ENCODE data around the gene CADM2.

Gene CADM2

DNA sequence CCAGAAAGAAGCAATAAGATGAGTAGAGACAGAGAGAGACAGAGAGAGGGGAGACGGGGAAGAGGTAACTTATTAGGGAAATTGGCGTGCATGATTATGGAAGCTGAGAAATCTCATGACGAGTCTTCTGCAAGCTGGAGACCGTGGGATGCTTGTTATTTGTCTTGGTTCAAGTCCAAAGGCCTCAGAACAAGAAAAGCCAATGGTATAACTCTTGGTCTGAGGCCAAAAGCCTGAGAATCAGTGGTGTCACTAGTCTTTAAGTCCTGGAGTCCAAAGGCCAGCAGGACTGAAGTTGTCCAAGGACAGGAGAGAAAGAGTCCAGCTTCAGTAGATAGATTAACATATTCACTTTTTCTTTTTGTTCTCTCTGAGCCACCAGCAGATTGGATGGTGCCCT is 613.6 kb downstream of the CADM2 start:
- no peak for DNase-seq (ENCODE audit: low read depth)

DNA sequence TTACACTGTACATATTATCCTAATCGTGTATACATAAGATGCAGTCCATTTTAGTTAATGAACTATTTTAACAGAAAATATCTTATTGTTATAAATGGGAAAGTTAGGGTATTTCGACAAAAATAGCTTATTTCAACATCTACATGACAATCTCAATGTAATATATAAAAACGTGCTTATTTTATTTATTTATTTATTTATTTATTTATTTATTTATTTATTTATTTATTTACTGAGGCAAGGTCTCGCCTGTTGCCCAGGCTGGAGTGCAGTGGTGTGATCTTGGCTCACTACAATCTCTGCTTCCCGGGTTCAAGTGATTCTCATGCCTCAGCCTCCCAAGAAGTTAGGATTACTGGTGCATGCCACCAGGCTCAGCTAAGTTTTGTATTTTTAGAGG is 614.2 kb downstream of the CADM2 start:
- DNase-seq (ENCODE audit: low read depth): no peak

DNA sequence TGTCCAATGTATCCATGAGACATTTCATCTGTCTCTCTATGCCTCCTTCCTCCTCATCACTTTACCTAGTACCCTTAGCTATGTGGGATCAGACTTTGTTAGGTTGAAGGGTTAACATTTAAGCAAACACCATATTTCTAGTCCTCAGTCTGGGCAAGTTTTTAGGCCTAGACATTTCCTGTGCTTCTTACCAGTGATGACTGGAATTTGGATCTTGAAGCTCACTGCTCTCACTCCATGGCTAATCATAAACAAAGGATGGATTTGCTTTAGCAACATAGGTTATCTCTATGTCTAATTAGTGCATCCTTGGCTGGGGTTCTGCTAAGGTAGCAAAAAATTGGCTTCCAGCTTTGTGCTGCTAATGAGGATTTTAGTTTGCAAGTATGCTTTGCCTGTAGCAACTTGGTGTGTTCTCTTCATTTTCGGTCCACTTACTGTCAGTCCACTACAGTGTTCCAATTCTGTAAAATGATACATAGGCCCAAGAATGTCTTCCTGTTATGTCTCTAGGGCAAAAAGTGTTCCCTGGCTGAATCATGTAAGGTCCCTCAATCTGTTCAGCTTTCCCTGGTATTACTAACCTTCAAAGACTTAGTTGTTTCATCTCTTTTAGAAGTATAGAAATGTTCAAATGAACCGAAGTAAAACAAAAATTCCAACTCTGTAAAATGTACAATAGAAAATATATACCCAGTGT is 615.4 kb downstream of the CADM2 start:
- DNase-seq (ENCODE audit: low read depth): no peak

DNA sequence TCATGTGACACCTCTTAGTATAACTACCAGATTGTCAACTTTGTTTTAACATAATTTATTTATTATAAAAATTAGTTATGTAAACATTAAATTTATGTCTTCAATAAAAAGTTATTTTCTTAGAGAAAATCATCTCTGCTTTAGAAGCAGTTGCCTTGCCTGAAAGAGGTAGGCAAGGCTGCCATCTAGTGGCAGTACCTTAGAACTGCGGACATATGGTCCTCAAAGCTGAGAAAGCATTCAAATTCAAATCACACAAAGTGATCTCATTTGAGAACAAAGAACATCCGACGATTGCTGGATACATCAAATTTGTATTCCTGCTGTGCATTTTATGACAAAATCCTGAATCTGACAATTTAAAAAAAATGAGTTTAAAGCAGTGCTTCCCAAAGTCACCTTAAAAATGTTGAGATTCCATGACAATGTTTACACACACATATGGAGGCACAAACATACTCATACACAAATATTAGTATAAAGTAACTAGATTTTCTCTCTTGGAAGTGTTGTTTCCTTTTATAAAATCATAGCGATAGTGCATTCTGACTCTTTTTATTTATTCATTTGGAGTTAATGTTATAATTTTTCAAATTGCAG is 617.4 kb downstream of the CADM2 start:
- DNase-seq (ENCODE audit: low read depth): peak; percentile 32

DNA sequence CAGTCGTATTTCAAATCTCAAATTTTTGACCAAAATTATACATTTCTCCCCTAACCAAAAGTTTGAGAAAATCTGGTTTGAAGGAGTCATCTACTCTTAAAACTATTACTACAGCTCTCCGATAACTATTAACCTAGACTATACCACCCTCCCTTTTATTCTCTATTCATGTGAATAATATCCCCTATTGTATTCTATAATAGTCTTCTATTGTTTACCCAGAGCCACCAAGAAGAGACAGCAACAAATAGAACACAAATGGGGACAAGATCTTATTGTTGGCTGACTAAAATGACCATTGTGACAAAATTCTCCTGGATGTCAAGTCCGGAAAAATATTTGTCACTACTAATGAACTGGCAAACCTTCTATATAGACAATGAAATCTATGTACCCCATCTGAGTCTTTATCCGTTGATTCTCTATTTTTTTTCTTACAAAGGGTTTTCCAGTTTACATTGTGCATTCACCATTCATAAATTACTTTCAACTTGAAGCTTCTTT is 618.0 kb downstream of the CADM2 start:
- no peak for DNase-seq (ENCODE audit: low read depth)

DNA sequence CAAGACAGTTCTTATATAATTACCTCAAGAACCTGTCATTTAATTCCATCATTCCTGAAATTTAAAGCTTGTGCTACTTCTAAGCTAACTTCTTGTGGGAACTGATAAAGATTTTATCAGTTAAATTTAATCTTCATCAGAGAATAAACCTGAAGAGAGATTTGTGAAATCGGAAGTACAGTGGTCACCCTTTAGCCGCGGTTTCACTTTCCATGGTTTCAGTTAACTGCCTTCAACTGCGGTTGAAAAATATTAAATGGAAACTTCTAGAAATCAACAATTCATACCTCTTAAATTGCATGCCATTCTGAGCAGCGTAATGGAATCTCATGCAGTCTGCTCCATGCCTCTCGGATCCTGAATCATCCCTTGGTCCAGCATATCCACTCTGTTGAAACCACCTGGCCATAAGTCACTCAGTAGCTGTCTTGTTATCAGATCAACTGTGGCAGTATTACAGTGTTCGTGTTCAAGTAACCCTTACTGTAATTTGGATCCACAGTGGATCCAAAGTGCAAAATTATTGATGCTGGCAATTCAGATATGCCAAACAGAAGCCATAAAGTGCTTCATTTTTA is 626.1 kb downstream of the CADM2 start:
- DNase-seq (ENCODE audit: low read depth): no peak

DNA sequence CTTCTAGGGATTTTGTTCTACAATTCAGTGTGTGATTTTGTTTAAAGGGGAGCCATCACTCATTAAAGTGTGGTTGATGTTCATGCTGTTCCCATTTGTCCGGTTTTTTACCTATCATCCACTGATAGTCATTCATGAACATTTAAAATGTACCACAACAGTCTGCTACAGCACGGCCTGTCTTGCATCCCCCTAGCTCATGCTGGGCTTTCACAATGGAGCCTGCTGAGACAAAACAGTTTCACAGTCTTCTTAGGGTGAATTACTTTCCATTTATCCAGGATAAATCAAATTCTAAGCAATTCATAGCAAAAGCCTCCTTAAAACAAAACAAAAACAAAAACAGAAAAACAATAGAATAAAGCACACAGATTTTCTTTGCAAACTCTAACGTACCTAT is 627.2 kb downstream of the CADM2 start:
- no peak for DNase-seq (ENCODE audit: low read depth)

DNA sequence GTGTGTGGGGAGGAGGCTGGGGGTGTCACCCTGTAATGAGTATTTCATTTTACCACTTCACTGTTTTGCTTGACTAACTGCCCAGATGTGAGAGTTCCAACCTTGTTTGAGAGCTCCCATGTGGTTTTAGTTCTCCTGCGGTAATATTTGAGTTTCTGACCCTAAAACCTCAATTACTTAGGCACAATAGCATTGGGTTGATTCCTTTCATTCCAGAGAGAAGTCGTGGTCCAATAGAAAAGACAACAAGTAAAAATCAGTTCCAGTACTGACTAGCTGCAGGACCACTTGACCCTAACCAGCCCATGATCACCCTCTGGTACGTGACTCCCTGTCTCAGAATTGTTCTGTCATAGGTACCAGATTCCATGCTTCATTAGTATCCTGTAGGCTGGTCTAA is 630.4 kb downstream of the CADM2 start:
- DNase-seq (ENCODE audit: low read depth): peak; percentile 93

DNA sequence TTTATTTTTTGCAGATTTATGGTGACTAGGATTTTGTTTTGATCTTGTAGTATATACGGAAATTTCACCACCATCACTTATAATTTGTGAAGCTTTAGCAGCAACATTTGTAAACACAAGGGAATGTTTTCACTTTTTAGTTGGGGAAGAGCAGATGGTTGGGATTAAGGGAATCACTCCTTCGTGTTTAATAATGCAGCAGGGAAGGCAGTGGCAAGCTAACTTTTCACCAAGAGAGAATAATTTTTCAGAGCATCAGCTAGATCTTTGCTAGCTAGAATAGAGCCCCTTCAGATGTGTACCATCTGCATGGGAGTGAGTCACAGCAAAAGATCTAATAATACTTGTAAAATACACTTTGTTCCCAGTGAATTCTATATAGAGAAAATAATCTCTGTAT is 632.7 kb downstream of the CADM2 start:
- DNase-seq (ENCODE audit: low read depth): no peak

DNA sequence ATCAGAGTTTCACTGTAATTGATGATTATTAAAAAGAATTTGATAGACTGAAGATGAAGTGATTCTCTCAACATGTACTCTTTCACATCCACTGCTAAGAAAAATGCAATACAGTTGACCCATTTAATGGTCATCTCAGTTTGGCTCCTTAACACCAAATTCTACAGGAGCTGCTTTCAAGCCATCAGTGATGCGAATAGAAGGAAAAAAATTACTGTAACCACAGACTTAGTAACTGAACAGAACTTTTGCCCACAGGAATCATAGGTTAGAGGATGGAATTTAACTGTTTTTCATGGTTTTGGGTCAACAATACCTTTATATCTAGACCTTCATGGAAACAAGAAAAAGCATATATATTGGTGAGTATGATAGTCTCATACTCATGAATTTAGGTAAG is 633.5 kb downstream of the CADM2 start:
- DNase-seq (ENCODE audit: low read depth): no peak

DNA sequence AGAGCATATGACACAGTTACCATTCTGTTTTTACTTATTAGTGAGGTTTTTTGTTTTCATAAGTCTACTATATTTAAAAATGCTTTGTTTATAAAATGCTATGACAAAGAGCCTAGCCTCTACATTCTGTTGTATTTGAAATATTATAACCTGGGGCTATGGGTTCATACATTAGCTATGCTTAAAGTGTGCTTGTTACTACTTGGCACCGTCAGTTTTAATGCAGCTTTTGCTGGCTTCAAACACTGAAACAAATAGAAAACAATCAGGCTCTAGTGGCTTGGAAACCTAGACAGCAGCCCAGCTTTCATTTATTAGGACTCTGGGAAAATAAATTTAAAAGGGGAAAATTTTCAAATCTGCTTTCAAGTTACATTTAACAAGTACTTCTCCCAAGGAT is 635.9 kb downstream of the CADM2 start:
- no peak for DNase-seq (ENCODE audit: low read depth)

DNA sequence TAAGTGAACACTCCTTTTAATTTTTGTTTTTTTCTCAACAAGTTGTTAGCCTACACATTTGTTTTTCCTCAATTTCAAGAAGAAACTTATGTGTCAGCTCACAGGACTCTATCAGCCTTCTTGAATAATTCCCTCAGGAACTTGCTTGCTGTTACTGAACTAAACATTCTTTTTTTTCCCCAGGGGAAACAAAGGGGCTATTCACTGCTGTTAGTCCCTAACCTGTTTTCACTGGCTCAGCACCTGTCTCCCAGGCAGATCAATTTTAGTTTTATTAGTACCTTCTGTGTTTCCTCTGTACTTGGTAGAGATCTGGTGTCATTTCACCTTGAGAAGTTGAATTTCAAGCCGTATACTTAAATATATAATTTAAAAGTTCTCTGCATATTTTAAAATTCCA is 644.6 kb downstream of the CADM2 start:
- DNase-seq (ENCODE audit: low read depth): no peak

DNA sequence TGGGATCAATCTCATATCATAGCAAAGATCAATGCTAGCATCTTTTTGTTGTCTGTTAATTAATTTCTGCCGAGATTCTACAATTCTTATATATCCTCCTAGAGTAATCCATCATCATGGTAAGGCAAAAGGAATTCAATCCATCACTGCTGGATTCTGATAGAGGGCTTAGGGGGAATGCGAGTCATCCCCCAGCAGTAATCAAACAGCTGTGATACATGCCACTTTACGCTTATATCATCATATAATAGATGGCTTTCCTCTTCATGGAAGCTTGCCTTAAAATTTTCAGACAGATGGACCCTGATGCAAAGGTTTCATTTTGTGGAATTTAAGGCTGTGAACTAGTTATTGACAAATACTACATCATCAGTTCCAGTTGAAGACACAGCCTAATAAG is 645.9 kb downstream of the CADM2 start:
- DNase-seq (ENCODE audit: low read depth): no peak

DNA sequence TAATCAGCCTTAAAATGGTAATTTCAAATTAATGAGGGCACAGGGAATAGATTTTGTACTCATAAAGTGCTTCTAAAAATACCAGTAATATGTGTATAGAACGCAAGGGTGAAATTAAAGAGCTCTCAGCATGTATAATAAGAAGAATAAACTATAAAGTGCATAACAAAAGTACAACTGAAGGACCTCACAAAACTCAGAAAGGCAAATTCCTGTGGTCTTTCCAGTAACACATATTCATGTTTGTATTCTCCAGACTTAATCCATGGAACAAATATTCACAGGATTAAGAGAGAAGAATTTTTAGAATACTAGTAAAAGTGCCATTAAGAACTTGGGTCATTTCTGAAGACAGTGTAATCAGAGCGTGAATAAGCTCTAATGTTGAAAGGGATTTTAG is 646.3 kb downstream of the CADM2 start:
- no peak for DNase-seq (ENCODE audit: low read depth)

DNA sequence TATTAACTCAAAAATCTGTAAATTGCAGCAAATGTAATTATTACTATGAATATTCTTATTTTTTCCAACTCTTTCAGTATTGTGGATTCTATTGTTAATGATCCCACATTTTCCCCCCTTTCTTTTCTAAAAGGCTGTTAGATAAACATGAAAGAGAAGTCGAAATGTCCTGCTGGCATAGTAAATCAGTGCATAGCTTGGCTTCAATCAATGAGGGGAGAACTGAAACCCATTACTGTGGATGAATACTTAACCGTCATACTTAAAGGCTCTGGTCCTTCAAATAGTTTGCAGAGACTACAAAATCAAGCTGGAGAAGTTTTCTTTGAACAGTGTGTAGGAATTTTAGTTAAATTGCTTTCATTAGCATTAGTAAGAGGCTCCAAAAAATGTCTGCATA is 667.9 kb downstream of the CADM2 start:
- no peak for DNase-seq (ENCODE audit: low read depth)

DNA sequence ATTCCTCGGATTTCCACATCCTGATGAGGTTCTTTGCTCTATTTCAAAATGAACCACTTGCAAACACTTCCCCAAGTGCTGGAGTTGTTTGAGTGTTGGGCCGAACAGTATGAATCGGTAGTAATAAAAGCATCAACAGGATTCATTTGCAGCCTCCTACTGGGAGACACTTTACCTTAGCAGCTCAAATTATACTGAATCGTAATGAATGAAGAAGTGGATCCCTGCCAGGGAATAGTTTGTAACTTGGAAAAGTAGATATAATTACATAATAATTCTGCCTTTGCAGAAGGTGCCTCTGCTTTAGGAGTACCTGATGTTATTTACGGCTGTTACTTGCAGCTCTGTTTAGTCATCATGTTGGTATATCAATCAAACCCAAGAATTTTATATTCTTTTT is 669.1 kb downstream of the CADM2 start:
- DNase-seq (ENCODE audit: low read depth): no peak

DNA sequence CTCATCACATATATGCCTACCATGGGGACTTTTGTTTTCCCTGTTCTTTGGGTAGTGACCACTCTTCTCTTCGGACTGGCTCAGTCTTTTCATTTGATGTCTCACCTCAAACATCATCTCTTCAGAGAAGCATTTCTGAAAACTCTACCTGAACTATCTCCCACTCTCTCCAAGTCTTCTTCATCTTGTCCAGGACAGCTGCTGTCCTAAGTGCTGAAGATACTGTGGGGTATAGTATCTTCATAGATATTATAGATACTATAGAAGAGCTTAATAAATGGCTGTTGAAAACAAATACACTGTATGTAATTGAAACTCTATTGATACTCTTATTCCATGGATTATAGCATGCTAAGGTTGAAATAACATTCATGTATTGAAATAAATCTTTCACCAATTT is 672.3 kb downstream of the CADM2 start:
- DNase-seq (ENCODE audit: low read depth): no peak

DNA sequence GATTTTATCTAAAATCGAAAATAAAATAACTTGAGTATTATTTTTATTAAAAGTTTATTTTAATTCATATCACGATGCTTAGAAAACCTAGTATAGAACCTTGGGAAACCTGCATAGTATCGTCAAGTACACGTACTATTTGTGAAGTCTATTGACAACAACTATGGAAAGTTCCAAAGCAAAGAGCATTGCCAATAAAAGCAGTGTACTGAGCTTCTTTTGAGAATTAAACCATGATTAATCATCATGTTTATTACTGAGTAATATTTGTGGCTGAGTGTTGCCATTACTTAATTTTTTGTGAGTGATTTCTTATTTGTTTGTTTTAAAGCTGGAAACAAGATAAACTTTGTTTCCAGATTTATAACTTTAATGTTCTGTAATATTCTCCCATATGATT is 674.1 kb downstream of the CADM2 start:
- DNase-seq (ENCODE audit: low read depth): no peak

DNA sequence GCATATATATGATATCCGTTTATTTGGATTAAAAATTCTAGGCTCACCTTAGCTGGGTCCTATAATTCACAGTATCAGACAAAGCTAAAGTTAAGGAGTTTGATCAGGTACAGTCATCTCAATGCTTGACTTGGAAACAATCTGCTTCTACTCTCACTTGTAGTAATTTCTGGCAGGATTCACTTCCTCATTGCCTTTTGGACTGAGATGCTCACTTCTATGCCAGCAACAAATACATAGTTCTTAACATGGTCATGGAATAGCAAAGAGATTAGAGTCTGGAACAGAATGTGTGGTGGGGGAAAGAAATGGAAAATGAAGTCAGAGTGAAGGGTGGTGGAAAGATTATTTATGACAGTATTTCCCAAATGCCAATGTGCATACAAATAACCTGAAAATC is 693.6 kb downstream of the CADM2 start:
- no peak for DNase-seq (ENCODE audit: low read depth)

DNA sequence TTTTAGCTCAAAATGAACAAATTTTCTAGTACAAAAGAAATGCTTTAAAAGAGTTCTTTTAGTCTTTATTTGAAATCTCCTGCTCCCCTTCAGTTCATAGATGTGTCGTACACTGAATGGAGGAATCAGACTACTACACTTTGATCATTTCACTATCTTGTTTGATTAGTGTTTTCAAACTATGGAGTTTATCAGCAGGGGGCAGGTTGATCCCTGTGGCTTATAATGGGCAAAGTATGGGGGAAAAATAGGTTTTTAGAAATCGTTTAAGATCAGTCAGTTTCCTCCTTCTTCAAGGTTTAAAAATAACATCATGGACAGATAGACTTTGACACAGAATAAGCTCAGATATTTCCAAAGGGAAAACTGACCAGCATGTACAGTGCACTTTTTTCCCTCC is 701.7 kb downstream of the CADM2 start:
- no peak for DNase-seq (ENCODE audit: low read depth)

DNA sequence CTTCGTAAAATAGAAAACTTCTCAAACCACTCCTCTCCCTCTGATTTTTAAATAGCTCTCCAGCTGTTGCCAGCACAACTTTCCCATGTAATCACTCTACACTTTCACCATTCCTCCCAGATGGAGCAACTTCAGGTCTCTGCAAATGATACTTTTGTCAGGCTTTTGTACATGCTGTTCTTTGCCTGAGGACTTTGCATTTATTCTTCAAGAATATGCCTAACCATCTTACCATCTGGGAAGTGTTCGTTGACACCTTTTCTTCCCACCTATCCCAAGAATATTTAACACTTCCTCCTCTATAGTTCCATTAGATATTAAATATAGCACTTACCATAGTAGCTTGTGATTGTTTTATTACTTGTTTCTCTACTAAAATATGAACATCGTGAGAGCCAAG is 703.7 kb downstream of the CADM2 start:
- no peak for DNase-seq (ENCODE audit: low read depth)

DNA sequence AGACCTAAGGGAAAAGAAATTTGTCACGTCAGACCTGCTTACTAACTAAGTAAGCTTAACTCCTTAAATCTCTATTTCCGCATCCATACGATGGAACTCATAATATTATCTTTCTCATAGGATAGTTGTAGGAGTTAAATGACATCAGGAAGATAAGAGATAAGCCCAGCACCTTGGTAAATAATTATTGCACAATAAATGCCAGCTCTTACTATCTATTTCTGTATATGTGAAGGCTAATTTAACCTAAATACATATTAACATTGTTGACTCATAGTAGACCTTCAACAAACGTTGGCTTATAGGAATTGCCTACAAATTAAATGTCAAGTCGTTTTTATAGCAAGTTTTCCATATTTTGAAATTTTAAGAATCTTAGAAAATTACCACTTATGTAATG is 709.0 kb downstream of the CADM2 start:
- DNase-seq (ENCODE audit: low read depth): no peak

DNA sequence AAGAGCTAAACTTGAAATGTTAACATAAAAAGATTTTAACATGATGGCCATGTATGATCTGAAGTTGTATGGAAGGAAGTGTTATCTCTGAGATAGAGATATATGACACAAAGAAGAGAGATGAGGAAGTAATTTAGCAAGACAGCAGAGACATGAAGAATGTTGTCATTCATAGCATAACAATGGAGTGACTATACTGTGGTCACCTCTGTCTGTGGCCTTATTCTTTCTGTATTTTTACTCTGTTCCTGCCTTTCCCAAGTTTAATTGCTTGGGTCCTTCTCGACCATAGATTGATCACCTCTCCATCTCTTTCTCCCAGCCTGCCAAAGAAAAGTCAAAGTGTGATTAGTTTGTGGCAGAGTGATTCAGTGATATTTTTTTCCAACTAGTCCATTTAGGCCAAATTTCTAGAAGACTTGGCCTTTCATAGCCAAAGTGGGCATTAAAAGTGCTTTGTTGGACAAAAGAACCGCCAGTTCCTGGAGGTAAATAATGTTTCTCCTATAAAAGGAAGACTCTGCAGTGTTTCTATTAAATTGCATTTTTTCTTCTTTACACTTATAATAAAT is 711.9 kb downstream of the CADM2 start:
- DNase-seq (ENCODE audit: low read depth): peak; percentile 32

Measured in HS-5 (cell line).